C4-2B (cell line): ENCODE results near the gene UBN1.

Source experiments
- H3K27ac ChIP-seq: fragments of 450-650 bp; 2 replicates; pipeline ENCODE4 v1.5.1; 2017
- ZFX ChIP-seq: fragments of 450-650 bp; IDR thresholded peaks from 2 replicates; pipeline ENCODE4 v1.6.1; 2017
- TF ChIP-seq, protein P1 (sequence below): fragments of 450-650 bp; conservative IDR thresholded peaks from 2 replicates; pipeline ENCODE4 v1.5.1; 2017; ENCODE audit warnings: mild to moderate bottlenecking

UBN1 gene

DNA sequence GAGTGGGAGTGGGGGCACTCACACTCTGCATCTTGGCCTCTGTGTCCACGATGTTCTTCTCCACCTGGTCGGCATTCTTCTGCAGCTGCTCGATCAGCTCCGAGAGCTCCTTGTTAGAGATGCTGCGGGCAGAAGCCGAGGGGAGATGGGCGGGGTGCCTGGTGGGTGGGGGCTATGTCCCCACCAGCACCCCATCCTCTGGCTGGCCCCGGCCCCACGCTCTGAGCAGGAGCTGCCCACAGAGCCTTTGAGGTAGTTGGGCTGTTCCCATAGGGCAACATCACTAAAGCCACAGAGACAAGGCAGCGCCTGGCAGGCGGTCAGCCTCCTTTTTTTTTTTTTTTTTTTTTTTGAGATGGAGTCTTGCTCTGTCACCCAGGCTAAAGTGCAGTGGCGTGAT, 63.5 kb downstream of the UBN1 start:
- TF ChIP-seq, protein P1, sequence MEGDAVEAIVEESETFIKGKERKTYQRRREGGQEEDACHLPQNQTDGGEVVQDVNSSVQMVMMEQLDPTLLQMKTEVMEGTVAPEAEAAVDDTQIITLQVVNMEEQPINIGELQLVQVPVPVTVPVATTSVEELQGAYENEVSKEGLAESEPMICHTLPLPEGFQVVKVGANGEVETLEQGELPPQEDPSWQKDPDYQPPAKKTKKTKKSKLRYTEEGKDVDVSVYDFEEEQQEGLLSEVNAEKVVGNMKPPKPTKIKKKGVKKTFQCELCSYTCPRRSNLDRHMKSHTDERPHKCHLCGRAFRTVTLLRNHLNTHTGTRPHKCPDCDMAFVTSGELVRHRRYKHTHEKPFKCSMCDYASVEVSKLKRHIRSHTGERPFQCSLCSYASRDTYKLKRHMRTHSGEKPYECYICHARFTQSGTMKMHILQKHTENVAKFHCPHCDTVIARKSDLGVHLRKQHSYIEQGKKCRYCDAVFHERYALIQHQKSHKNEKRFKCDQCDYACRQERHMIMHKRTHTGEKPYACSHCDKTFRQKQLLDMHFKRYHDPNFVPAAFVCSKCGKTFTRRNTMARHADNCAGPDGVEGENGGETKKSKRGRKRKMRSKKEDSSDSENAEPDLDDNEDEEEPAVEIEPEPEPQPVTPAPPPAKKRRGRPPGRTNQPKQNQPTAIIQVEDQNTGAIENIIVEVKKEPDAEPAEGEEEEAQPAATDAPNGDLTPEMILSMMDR, result no peak
- no peak for TF ChIP-seq ZFX
- H3K27ac ChIP-seq, result no peak overlapping the region

DNA sequence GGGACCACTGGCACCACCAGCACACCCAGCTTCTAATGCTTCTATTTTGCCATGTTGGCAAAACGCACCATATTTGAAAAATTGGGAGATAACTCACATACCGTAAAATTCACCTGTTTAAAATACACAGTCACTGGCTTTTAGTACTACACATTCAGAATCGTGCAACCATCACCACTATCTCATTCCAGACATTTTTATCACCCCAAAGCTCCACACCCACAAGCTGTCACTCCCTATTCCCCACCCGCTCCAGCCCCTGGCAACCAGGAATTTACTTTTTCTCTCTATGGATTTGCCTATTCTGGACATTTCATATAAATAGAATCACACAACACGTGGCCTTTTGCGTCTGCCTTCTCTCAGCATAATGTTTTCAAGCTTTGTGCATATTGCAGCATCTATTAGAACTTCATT, 64.7 kb downstream of the UBN1 start:
- H3K27ac ChIP-seq, result peak overlapping the region; percentile 43; the same call in 1 of the 2 replicates
- TF ChIP-seq, protein P1, result no peak
- no peak for TF ChIP-seq ZFX

DNA sequence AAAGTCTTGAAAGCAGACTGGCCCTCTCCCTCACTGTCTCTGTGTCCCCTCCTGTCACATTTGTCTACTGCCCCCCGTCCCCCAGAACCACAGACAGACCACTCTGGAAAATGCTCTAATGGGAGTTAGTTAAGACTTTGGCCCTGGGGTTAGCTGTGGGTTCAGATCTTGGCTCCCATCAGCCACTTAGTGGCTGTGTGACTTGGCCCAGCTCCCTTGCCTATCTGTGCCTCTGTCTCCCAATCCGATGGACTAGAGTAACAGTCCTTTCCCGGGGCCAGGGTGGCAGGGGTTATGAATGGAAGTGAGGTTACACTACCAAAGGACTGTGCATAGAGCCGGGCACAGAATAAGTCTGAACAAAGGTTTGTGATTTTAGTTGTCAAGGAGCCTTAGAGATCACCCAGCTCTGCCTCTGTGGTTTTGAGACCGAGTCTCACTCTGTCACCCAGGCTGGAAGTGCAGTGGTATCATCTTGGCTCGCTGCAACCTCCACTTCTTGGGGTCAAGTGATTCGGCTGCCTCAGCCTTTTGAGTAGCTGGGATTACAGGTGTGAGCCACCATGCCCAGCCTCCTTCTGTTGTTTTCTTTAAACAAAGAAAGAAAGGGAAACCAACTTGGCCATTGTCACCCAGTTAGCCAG, 66.0 kb downstream of the UBN1 start:
- H3K27ac ChIP-seq, result peak overlapping the region; percentile 43
- TF ChIP-seq, protein P1, result no peak
- no peak for TF ChIP-seq ZFX

DNA sequence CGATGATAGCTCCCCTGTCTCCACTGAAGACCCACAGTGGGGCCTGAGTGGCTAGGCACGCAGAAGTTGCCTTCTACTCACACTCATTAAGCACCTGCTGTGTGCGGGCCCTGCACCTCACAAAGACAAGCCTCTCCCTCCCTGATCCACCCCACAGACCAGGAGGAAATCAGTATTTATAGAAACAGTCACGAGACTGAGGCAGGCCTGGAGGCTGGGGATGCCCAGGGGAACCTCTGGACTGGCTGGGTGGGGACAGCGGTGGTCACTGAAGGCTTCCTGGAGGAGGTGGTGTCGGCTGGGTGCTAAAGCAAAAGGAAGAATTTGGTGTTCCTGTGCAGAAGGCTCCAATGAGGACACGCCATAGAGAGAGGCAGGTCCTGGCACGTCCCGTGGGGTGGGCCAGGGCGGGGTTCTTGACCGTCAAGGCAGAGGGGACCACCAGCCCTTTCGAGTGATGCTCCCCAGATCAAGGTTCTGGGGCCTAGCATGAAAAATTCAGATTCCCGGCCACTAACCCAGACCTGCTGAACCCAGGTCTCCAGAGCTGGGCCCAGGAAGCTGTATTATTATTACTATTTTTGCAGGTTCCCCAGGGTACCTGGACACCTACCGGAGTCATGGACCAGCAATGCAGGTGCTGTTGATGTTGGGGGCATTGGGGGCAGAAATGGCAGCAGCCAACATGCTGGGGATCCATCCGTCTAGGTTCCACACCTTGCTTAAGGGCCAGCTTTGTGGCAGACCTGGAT, 66.7 kb downstream of the UBN1 start:
- TF ChIP-seq, protein P1, result no peak
- no peak for TF ChIP-seq ZFX
- no peak overlapping the region for H3K27ac ChIP-seq

DNA sequence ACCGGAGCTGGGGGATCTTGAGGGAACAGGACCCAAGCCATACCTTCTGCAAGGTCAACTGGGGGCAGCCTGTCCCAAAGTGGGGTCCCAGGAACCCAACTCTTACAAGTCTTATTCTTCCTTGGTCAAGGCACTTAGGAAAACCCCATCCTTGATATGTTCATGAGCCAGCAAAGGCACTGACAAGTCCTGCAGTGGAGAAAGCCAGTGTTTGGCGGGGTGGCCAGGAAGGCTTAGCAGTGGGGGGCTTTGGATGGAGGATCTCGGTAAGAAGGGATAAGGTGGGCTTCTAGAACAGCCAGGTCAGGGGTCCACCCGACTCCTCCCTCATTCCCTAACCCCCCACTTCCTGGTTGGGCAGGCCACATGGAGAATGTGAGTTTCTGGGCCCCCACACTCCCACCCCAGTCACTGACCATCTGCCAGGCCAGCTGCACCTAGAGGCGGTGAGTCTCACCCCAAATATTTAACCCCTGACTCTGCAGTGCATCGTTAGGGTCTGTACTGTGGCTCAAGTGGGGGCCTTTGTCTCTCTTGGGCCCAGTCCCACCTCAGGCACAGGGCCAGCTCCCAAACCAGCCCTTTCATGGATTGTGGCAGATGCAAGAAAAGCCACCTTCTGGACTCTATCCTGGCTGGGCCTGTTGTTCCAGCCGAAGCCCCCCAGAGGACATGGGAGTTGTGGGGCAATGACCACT, 67.4 kb downstream of the UBN1 start:
- TF ChIP-seq, protein P1, result no peak
- no peak for TF ChIP-seq ZFX
- H3K27ac ChIP-seq, result no peak overlapping the region

DNA sequence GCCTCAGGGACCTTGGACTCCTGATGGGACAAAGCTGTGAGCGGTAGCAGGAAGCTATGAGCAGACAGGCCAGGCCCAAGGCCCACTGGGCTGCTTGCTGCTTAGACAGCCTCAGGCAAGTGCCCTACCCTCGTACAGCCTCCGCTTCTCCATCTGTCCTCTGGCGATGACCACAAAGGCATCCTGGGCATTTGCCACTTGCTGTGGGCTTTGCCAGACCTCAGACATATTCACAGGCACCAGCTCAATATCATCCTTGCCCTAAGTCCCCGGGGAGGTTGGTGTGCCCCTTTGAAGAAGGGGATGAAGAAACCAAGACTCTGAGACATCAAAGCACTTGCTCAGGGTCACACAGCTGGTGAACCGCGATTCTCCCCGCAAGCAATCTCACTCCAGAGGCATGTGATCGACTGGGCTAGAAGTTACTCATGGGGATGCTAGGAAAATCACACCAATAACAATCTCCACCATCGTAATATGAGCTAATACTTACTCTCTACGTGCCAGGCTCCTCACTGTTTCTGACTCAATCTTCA, 68.0 kb downstream of the UBN1 start:
- H3K27ac ChIP-seq, result no peak overlapping the region
- TF ChIP-seq, protein P1, result no peak
- TF ChIP-seq ZFX, result no peak
